Mesendoderm (in vitro differentiated cells): Measurements from ENCODE around the gene FMO2.

Experiments
- DNase-seq: peaks from one replicate; pipeline ENCODE4 v3.0.0; 2013
- H2AK5ac ChIP-seq: 2 replicates; pipeline ENCODE4 v1.6.1; 2013; ENCODE audit warnings: low read length, inconsistent platforms
- H2BK120ac ChIP-seq: 2 replicates; pipeline ENCODE4 v1.6.1; 2013; ENCODE audit warnings: low read depth, mild to moderate bottlenecking, low read length, moderate library complexity, mixed read lengths
- H2BK15ac ChIP-seq: replicated peaks from 2 replicates; pipeline ENCODE4 v1.6.1; 2013; ENCODE audit warnings: low read depth, mild to moderate bottlenecking, moderate library complexity
- H2BK5ac ChIP-seq: 2 replicates; pipeline ENCODE4 v1.6.1; 2013; ENCODE audit warnings: low read length, inconsistent platforms
- H3K18ac ChIP-seq: 2 replicates; pipeline ENCODE4 v1.6.1; 2013; ENCODE audit warnings: mild to moderate bottlenecking, low read length, mixed read lengths
- H3K23ac ChIP-seq: one replicate; pipeline ENCODE4 v1.6.1; 2013; ENCODE audit warnings: low read length
- H3K27ac ChIP-seq: 2 replicates; pipeline ENCODE4 v1.5.1; 2013; ENCODE audit warnings: low read depth, mild to moderate bottlenecking, inconsistent platforms, low read length, moderate library complexity
- H3K27me3 ChIP-seq: 2 replicates; pipeline ENCODE4 v1.6.1; 2013; ENCODE audit warnings: low read length, control low read depth, mild to moderate bottlenecking, inconsistent platforms; ENCODE audit not compliant: insufficient read depth, poor library complexity
- H3K36me3 ChIP-seq: 2 replicates; pipeline ENCODE4 v1.6.1; 2013; ENCODE audit warnings: low read length, inconsistent platforms; ENCODE audit not compliant: control insufficient read depth, insufficient read depth
- H3K4ac ChIP-seq: one replicate; pipeline ENCODE4 v1.6.1; 2013; ENCODE audit warnings: low read depth, mild to moderate bottlenecking, low read length, moderate library complexity
- H3K4me1 ChIP-seq: 2 replicates; pipeline ENCODE4 v1.6.1; 2013; ENCODE audit warnings: low read depth, low read length, inconsistent platforms; ENCODE audit not compliant: control insufficient read depth
- H3K4me2 ChIP-seq: 2 replicates; pipeline ENCODE4 v1.6.1; 2013; ENCODE audit warnings: low read length
- H3K4me3 ChIP-seq: 2 replicates; pipeline ENCODE4 v1.5.1; 2013; ENCODE audit warnings: mild to moderate bottlenecking, low read length
- H3K56ac ChIP-seq: one replicate; pipeline ENCODE4 v1.6.1; 2013; ENCODE audit warnings: low read length
- H3K79me1 ChIP-seq: 2 replicates; pipeline ENCODE4 v1.6.1; 2013; ENCODE audit warnings: low read length, inconsistent platforms
- H3K79me2 ChIP-seq: 2 replicates; pipeline ENCODE4 v1.6.1; 2013; ENCODE audit warnings: mild to moderate bottlenecking, low read length; ENCODE audit not compliant: control insufficient read depth, insufficient read depth
- H3K9ac ChIP-seq: 2 replicates; pipeline ENCODE4 v1.6.1; 2013; ENCODE audit warnings: low read length, inconsistent platforms
- H4K5ac ChIP-seq: one replicate; pipeline ENCODE4 v1.6.1; 2013; ENCODE audit warnings: low read length
- H4K8ac ChIP-seq: one replicate; pipeline ENCODE4 v1.6.1; 2013; ENCODE audit warnings: low read depth, mild to moderate bottlenecking, control low read depth, low read length, moderate library complexity
- WGBS: extraction: QIAGEN DNeasy Blood & Tissue Kit; methylation state at CpG from one replicate; pipeline ENCODE4 v1.1.7; 2013; ENCODE audit warnings: low lambda C conversion rate, missing lambda C conversion rate; ENCODE audit not compliant: insufficient coverage; ENCODE audit errors: extremely low coverage; 5-methylcytosine and 5-hydroxymethylcytosine counted together

The FMO2 gene

DNA sequence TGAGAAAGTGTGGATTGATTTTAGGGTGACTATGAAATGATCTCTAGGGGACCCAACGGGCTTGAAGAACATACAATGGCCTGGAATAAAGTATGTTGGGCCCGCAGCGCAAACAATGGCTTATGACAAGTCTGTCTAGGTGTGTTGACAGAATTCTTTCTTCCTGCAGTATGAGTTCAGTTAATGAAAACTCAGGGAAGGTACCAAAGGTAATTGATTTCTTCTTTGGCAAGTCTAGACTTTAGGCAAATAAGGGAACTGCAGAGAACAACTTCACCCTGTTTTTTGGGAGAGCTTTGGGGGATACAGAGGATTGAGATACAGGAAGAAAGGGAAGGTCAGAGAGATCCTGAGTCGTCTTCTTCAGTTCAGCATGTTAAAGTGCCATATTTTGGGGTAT is 7.8 kb upstream of the FMO2 start:
- H3K27ac ChIP-seq = no peak overlapping the region
- H3K79me1 ChIP-seq = no peaks in the 10 kb centered on the region
- no peak overlapping the region for H2BK120ac ChIP-seq
- DNase-seq = no peak
- no peak overlapping the region for H3K4me3 ChIP-seq
- H3K18ac ChIP-seq = no peak overlapping the region
- H3K23ac ChIP-seq = no peak overlapping the region
- H3K9ac ChIP-seq = no peak overlapping the region
- H2BK5ac ChIP-seq = no peak overlapping the region
- no peaks in the 10 kb centered on the region for H3K27me3 ChIP-seq
- H3K4me1 ChIP-seq = peaks cover 2% of the 10 kb centered on the region
- no peak overlapping the region for H4K5ac ChIP-seq
- no peak overlapping the region for H3K56ac ChIP-seq
- H4K8ac ChIP-seq = no peak overlapping the region
- no peaks in the 10 kb centered on the region for H3K36me3 ChIP-seq
- H3K4ac ChIP-seq = no peak overlapping the region
- H2AK5ac ChIP-seq = no peak overlapping the region
- no peaks in the 10 kb centered on the region for H3K79me2 ChIP-seq
- no peak overlapping the region for H2BK15ac ChIP-seq
- no CpG with 5 or more reads among the region's 4 CpGs for WGBS
- H3K4me2 ChIP-seq = no peak overlapping the region

DNA sequence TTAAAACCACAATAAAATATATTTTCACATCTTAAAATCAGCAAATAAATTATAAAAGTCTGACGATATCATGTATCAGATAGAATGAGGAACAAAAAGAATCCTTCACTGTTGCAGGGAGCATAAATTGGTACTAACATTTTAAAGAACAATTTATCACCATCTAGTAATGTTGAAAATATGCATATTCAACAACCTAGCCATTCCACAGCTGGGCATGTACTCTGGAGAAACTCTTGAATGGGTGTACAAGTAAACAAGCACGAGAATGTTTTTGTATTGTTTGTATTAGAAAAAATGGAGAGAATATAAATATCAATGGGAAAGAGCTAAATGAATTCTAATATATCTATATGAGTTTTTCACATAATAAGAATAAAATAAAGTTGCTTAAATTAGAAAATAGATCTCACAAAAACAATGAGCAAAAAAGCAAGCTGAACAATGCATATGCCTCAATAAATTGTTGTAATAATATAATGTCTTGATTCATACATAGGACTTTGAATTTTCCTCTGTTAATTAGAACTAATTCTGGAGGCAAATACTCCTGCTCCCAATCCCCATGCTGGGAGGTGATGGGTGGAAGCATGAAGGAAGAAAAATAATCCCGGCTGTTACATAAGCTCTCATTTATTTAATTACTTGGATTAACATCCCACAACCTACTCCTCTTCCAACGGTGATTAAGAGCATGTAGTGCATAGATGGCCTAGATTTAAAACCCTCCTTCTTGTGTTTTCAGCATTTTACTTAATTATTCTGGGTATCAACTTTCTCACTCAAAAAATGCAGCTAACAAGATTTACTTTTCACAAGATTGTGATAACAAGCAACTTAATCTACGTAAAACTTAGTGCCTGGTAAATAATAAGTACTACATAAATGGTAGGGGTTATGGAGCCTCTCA is 5.5 kb upstream of the FMO2 start:
- no peak overlapping the region for H3K27ac ChIP-seq
- H4K5ac ChIP-seq = no peak overlapping the region
- no peak overlapping the region for H2BK5ac ChIP-seq
- no peaks in the 10 kb centered on the region for H3K27me3 ChIP-seq
- no peak overlapping the region for H3K4ac ChIP-seq
- H3K9ac ChIP-seq = no peak overlapping the region
- WGBS = 100% methylated on average over 1 of the region's 5 CpGs
- no peak overlapping the region for H2BK120ac ChIP-seq
- H3K36me3 ChIP-seq = no peaks in the 10 kb centered on the region
- H3K23ac ChIP-seq = no peak overlapping the region
- H3K4me3 ChIP-seq = no peak overlapping the region
- H2BK15ac ChIP-seq = no peak overlapping the region
- no peak overlapping the region for H4K8ac ChIP-seq
- no peaks in the 10 kb centered on the region for H3K79me2 ChIP-seq
- no peak overlapping the region for H3K4me2 ChIP-seq
- no peak overlapping the region for H2AK5ac ChIP-seq
- peak; percentile 42 for DNase-seq
- no peak overlapping the region for H3K56ac ChIP-seq
- H3K4me1 ChIP-seq = peaks cover 2% of the 10 kb centered on the region
- H3K79me1 ChIP-seq = no peaks in the 10 kb centered on the region
- H3K18ac ChIP-seq = no peak overlapping the region

DNA sequence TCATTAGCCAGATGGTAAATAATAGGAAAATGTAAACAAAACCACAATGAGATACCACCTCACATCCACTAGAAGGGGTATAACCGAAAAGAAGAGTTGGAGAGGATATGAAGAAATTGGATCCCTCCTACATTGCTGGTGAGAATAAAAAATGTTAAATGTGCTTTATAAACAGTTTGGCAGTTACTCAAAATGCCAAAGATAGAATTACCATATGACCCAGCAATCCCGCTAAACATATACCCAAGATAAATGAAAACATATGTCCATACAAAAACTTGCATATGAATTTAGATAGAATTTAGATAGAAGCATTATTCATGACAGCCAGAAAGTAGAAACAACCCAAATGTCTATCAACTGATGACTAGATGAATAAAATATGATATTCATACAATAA is 4.4 kb upstream of the FMO2 start:
- Histone ChIP-seq H4K8ac (no peak overlapping the region), H3K23ac (no peak overlapping the region), H2BK15ac (no peak overlapping the region), H3K79me2 (no peaks in the 10 kb centered on the region), H3K4me2 (no peak overlapping the region), H3K27me3 (no peaks in the 10 kb centered on the region), H3K56ac (no peak overlapping the region), H3K4me1 (peaks cover 2% of the 10 kb centered on the region), H2BK120ac (no peak overlapping the region), H4K5ac (no peak overlapping the region), H3K4ac (no peak overlapping the region), H2AK5ac (no peak overlapping the region), H3K79me1 (no peaks in the 10 kb centered on the region), H3K4me3 (no peak overlapping the region), H2BK5ac (no peak overlapping the region), H3K9ac (no peak overlapping the region), H3K18ac (no peak overlapping the region), H3K36me3 (no peaks in the 10 kb centered on the region), H3K27ac (no peak overlapping the region)
- no CpG with 5 or more reads among the region's 2 CpGs for WGBS
- no peak for DNase-seq

DNA sequence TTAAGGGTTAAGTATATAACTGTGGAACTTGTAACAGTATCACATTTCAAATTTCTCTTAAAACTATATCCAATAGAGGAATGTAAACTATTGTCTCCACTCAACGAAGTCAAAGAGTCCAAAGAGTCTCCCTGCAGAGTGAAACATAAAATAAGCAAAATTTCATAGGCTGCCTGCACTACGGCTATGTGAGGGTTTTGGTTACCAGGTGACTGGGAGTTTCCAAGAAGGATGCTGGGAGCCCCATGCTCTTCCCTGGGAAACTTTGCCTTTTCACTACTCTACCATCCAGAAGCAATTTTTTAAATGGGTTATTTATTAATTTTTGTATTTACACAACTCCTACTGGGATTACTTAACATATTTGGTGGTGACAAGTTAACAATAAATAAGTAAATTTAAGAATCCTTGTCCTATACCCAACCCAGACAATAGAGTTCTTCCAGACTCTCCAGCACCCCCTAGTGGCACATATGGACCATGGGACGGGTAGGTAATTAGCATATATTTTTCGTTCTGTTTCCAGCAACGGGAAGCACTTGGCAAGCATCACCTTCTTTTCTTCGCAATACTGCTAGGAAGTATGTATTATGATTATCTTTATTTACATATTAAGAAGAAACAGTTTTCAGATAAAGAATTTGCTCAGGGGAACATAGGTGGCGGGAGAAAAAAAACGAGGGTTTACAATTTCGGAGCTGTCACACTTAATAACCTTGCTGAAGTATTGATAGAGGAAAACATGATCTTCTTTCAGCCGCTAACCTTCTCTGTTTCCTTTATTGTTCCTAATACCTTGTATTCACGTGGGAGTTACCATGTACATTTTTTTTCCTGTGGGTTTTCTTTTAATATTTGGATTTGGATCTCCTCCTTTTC is 3.5 kb downstream of the FMO2 start:
- Histone ChIP-seq H4K8ac (no peak overlapping the region), H3K27me3 (no peaks in the 10 kb centered on the region), H3K56ac (no peak overlapping the region), H3K4me3 (no peak overlapping the region), H3K9ac (no peak overlapping the region), H3K4ac (no peak overlapping the region), H3K36me3 (no peaks in the 10 kb centered on the region), H3K27ac (no peak overlapping the region), H3K4me1 (no peaks in the 10 kb centered on the region), H3K79me1 (no peaks in the 10 kb centered on the region), H2BK5ac (no peak overlapping the region), H2BK120ac (no peak overlapping the region), H3K18ac (no peak overlapping the region), H3K4me2 (no peak overlapping the region), H2AK5ac (no peak overlapping the region), H2BK15ac (no peak overlapping the region), H3K79me2 (no peaks in the 10 kb centered on the region), H4K5ac (no peak overlapping the region), H3K23ac (no peak overlapping the region)
- DNase-seq = peak; percentile 75
- no CpG with 5 or more reads among the region's 11 CpGs for WGBS

DNA sequence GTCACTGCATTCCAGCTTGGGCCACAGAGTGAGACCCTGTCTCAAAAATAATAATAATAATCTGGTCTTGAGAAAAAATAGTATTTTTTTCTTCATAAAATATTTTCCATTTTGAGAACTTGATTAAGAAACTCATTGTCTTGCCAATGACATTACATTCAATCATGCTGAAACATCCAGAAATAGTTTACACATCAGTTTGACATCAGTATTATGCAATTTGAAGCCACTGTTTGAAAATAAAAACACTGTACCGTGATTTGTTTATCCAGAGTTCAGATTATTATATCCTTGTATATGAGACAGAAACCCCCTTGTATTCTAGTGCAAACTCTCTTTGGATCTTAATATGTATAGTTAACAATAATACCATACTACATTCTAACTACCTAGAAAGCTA is 6.9 kb downstream of the FMO2 start:
- no peak overlapping the region for H3K4ac ChIP-seq
- H3K23ac ChIP-seq = no peak overlapping the region
- no peak overlapping the region for H2BK120ac ChIP-seq
- H3K27ac ChIP-seq = no peak overlapping the region
- no peak overlapping the region for H4K8ac ChIP-seq
- H3K56ac ChIP-seq = no peak overlapping the region
- no peak overlapping the region for H3K4me2 ChIP-seq
- H3K27me3 ChIP-seq = no peaks in the 10 kb centered on the region
- no peaks in the 10 kb centered on the region for H3K36me3 ChIP-seq
- H2BK5ac ChIP-seq = no peak overlapping the region
- no peaks in the 10 kb centered on the region for H3K79me1 ChIP-seq
- DNase-seq = no peak
- H3K4me3 ChIP-seq = no peak overlapping the region
- no peak overlapping the region for H4K5ac ChIP-seq
- H2AK5ac ChIP-seq = no peak overlapping the region
- no peak overlapping the region for H3K9ac ChIP-seq
- H3K18ac ChIP-seq = no peak overlapping the region
- no peak overlapping the region for H2BK15ac ChIP-seq
- H3K4me1 ChIP-seq = no peaks in the 10 kb centered on the region
- H3K79me2 ChIP-seq = no peaks in the 10 kb centered on the region
- no CpG with 5 or more reads among the region's 1 CpG for WGBS
